GM18520 (cell line): Measurements from ENCODE around the gene CFD.
"Not testable (repeated sequence)": the region's sequence is repeated elsewhere in the genome, so short reads cannot be mapped to it uniquely, and the experiment has no call there.

ENCODE experiments used
- ATAC-seq: cut with Tn5 transposase; IDR thresholded peaks from one replicate; pipeline ENCODE4 v1.9.1; 2021; ENCODE audit not compliant: unreplicated experiment

Gene CFD

GRCh38 chr19:858868-859843, at the start of gene CFD:
CFD (plus strand) TSS chr19:859664; CDS start chr19:859690, 26 bp downstream.
- ATAC-seq: no peak

GRCh38 chr19:810077-810855, 49.2 kb upstream of the CFD start:
- ATAC-seq: no peak

- no peak for ATAC-seq
Measured at GRCh38 chr19:810883-811489, 48.5 kb upstream of the CFD start.

GRCh38 chr19:811506-812048, 47.9 kb upstream of the CFD start:
- no peak for ATAC-seq

- no peak for ATAC-seq
Measured at GRCh38 chr19:812049-812746, 47.3 kb upstream of the CFD start.

GRCh38 chr19:812747-813218, 46.7 kb upstream of the CFD start:
- no peak for ATAC-seq

- no peak for ATAC-seq
Measured at GRCh38 chr19:813219-814151, 46.0 kb upstream of the CFD start.

- no peak for ATAC-seq
Measured at GRCh38 chr19:814152-815078, 45.0 kb upstream of the CFD start.

GRCh38 chr19:815079-815774, 44.2 kb upstream of the CFD start:
- ATAC-seq: no peak

- no peak for ATAC-seq
Measured at GRCh38 chr19:815775-816499, 43.5 kb upstream of the CFD start.

GRCh38 chr19:816500-816857, 43.0 kb upstream of the CFD start:
- no peak for ATAC-seq

- ATAC-seq: not testable (repeated sequence)
Measured at GRCh38 chr19:820212-820611, 39.3 kb upstream of the CFD start.

GRCh38 chr19:821231-821824, 38.1 kb upstream of the CFD start:
- ATAC-seq: no peak

GRCh38 chr19:821825-822503, 37.5 kb upstream of the CFD start, which contains the start of gene PLPPR3:
PLPPR3 (minus strand) TSS chr19:821955; CDS start chr19:821559, 396 bp downstream.
- no peak for ATAC-seq

GRCh38 chr19:823565-824121, 35.8 kb upstream of the CFD start:
- ATAC-seq: no peak

GRCh38 chr19:824885-825284, 34.6 kb upstream of the CFD start:
- no peak for ATAC-seq
